Ovary (tissue), 9 donors: ENCODE results near the gene TSPAN31. TPM values are rescaled to one million over a fixed set of nuclear protein-coding genes. Genes with fewer than 3 reads are reported as not detected.

Experiments
- DNase-seq, 5 donors: peaks; one replicate each; pipeline ENCODE4 v3.0.0-alpha.2; 2019 to 2020
- H3K27ac ChIP-seq, 2 donors: fragments of 200-600 bp; one replicate each; pipeline versions ENCODE4 v1.5.1 to v1.8.0; 2019 to 2022
- H3K27me3 ChIP-seq: fragments of 200-600 bp; one replicate; pipeline ENCODE4 v1.8.0; 2022
- H3K36me3 ChIP-seq: fragments of 200-600 bp; sonication (generic); one replicate; pipeline ENCODE4 v1.5.1; 2019
- H3K4me1 ChIP-seq: one replicate; pipeline ENCODE4 v1.8.1; 2013; ENCODE audit warnings: mild to moderate bottlenecking, moderate library complexity; ENCODE audit not compliant: insufficient read depth
- H3K4me3 ChIP-seq: fragments of 200-600 bp; sonication (generic); one replicate; pipeline ENCODE4 v1.5.1; 2017
- H3K9me3 ChIP-seq, 2 donors: fragments of 200-600 bp in 1 of 2; sonication (generic) in 1 of 2; one replicate each; pipeline versions ENCODE4 v1.5.1 to v1.8.1; 2013 to 2019; ENCODE audit warnings: mild to moderate bottlenecking in 1 of 2, moderate library complexity in 1 of 2
- CTCF ChIP-seq, 3 donors: fragments of 450-650 bp in 2 of 3; fragments of 200-600 bp in 1 of 3; IDR thresholded peaks; one replicate each; pipeline versions ENCODE4 v1.5.1 to v1.8.0; 2016 to 2022; ENCODE audit warnings: antibody characterized with exemption in 3 of 3, mild to moderate bottlenecking in 1 of 3
- EP300 ChIP-seq: sonication (generic); formaldehyde crosslinking; IDR thresholded peaks from one replicate; pipeline ENCODE4 v1.6.1; 2017; ENCODE audit warnings: antibody characterized with exemption
- POLR2A ChIP-seq: fragments of 450-650 bp; IDR thresholded peaks from one replicate; pipeline ENCODE4 v1.6.1; 2017; ENCODE audit warnings: antibody characterized with exemption, mild to moderate bottlenecking, moderate library complexity
- WGBS, 3 donors: extraction: QIAGEN DNeasy Blood & Tissue Kit in 1 of 3; methylation state at CpG; one replicate each; pipeline versions ENCODE4 v1.1.5 to v1.1.7; 2013 to 2017; 5-methylcytosine and 5-hydroxymethylcytosine counted together
- intact Hi-C, 4 donors: fragments of 100-400 bp; cut with DNase I; formaldehyde crosslinking; loops; one replicate each; pipeline versions ENCODE4 v1.11.0 to v1.15.1; 2022 to 2023
- polyA plus RNA-seq, 2 donors: library from polyadenylated mRNA; stranded (reverse); fragments of 200-250 nt in 1 of 2; fragments of 350-450 nt in 1 of 2; fragmentation: Illumina TruSeq in 1 of 2; extraction: RNeasy Lipid Tissue Mini Kit (QIAGEN cat#74804) in 1 of 2; gene quantifications; one replicate each; pipeline ENCODE4 v1.2.3, GENCODE V29; 2013 to 2014
- total RNA-seq, 7 donors: library from RNA; depleted of rRNA in 2 of 7; stranded (reverse); fragments of >200 nt in 2 of 7; fragmentation: NEBNext Ultra II Directional in 3 of 7; extraction: Animal tissue kit (Norgen Biotek cat#: 25700) in 3 of 7; gene quantifications; one replicate each; pipeline versions ENCODE4 v1.1.0 to v1.2.4, GENCODE V29; 2016 to 2023
- donor health status: DM: no; HTN: no; CAD: no; lungs with moderate emphysema.
- donor health status: DM: no; HTN: no; CAD: no.
- donor health status: Bipolar disorder and iron deficiency.
- donor health status: DM: yes; HTN: yes; CAD: no.
- donor health status: DM: no; HTN: no; CAD: no.
- donor health status: DM: yes; HTN: yes; CAD: no.

Gene TSPAN31
- total and polyA plus RNA-seq, 9 donors = 27.7 to 64.0 (median 43.9) TPM

DNA sequence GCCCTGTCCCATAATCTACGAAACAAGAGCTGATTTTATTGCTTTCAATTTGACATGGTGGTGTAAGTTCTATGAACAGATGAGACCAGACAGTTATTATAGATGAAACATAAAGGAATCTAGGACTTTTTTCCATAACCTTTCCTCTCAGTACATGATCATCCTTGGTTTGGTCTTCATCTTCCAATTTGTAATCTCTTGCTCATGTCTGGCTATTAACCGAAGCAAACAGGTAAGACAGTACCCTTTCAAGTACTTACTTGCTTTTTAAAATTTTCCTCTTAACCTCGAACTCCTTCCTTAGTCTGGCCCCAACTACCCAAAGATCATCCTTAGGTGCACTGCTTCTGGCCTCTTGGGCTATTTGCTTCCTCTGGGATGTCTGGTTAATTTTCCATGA, 1.2 kb downstream of the TSPAN31 start:
- peak overlapping the region in 1 of 2 donors; percentile 95 for H3K27ac ChIP-seq
- H3K4me1 ChIP-seq = peaks cover 7% of the 10 kb centered on the region
- no peaks in the 10 kb centered on the region for H3K36me3 ChIP-seq
- H3K9me3 ChIP-seq = no peaks in the 10 kb centered on the region
- intact Hi-C loops = no loop called here
- no peaks in the 10 kb centered on the region for H3K27me3 ChIP-seq
- WGBS, 3 donors = 76 to 91% (median 79%) methylated on average over 3 of the region's 3 CpGs
- DNase-seq = no peak
- TF ChIP-seq EP300 = no peak
- no peak for TF ChIP-seq CTCF (IDR thresholded peaks at IDR 0.05)
- no peak for TF ChIP-seq POLR2A
- H3K4me3 ChIP-seq = no peak overlapping the region

GRCh38 chr12:57749061-57749460, 4.2 kb downstream of the TSPAN31 start:
- TF ChIP-seq CTCF (IDR thresholded peaks at IDR 0.05) = no peak
- no peak for TF ChIP-seq EP300
- TF ChIP-seq POLR2A = no peak
- H3K27ac ChIP-seq = no peak overlapping the region
- DNase-seq = no peak
- 83 to 89% (median 87%) methylated on average over 5 of the region's 5 CpGs for WGBS, 3 donors
- H3K9me3 ChIP-seq = no peaks in the 10 kb centered on the region
- no peaks in the 10 kb centered on the region for H3K36me3 ChIP-seq
- H3K4me3 ChIP-seq = no peak overlapping the region
- no peaks in the 10 kb centered on the region for H3K27me3 ChIP-seq
- intact Hi-C loops = no loop called here
- peaks cover 9% of the 10 kb centered on the region for H3K4me1 ChIP-seq

DNA sequence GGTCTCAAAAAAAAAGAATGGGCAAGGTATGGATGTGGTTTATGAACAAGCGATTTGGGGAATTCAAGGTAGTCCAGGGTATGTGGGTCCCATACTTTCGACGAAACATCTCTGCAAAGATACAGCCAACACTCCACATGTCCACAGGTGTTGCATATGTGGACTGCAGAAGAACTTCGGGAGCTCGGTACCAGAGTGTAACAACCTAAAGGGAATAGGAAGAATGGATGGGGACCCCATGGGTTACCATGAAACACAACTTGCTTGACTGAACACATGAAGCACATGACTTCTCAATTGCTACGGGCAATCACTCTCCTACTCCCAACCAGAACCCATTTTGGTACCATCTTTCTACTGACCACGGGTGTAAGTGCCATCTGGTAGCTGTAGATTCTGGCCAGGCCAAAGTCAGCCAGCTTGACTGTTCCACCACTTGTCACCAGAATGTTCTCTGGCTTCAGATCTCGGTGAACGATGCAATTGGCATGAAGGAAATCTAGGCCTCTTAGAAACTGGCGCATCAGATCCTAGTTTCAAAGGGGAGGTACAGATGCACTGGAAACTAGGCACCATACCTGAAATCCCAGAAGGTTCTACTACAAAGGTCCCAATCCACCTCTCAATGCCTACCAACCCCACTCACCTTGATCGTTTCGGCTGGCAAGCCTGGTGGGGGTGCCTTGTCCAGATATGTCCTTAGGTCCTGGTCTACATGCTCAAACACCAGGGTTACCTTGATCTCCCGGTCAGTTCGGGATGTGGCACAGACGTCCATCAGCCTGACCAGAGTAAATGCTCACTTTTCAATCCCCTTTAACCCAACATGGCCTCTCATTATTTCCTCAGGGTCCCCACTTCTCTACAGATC, 6.0 kb downstream of the TSPAN31 start:
- Histone ChIP-seq H3K9me3 (no peaks in the 10 kb centered on the region), H3K4me1 (peaks cover 8% of the 10 kb centered on the region), H3K27ac (peak overlapping the region; percentile 31 to 50), H3K4me3 (peak overlapping the region; percentile 82), H3K36me3 (no peaks in the 10 kb centered on the region), H3K27me3 (no peaks in the 10 kb centered on the region)
- DNase-seq = no peak
- intact Hi-C loops = no loop called here
- WGBS, 3 donors = 79 to 83% (median 83%) methylated on average over 15 of the region's 15 CpGs
- TF ChIP-seq POLR2A (no peak), EP300 (no peak), CTCF (IDR thresholded peaks at IDR 0.05) (no peak)

DNA sequence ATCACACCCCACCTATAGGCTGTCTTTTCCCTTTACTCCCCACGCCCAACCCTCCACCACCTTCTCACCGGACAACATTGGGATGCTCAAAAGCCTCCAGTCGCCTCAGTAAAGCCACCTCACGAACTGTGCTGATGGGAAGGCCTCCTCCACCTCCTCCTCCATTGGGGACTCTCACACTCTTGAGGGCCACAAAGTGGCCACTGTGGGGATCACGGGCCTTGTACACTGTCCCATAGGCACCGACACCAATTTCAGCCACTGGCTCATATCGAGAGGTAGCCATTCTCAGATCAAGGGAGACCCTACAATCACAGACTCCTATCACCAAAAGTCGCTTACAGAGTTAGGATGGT, 6.6 kb downstream of the TSPAN31 start:
- Histone ChIP-seq H3K27ac (peak overlapping the region; percentile 31 to 50), H3K4me3 (peak overlapping the region; percentile 82), H3K27me3 (no peaks in the 10 kb centered on the region), H3K9me3 (no peaks in the 10 kb centered on the region), H3K36me3 (no peaks in the 10 kb centered on the region), H3K4me1 (peaks cover 9% of the 10 kb centered on the region)
- DNase-seq = peak in 1 of 5 donors; percentile 44
- TF ChIP-seq POLR2A = no peak
- TF ChIP-seq CTCF (IDR thresholded peaks at IDR 0.05) = no peak
- no peak for TF ChIP-seq EP300
- 5 to 9% (median 6%) methylated on average over 8 of the region's 8 CpGs for WGBS, 3 donors
- intact Hi-C loops = no loop called here
